ENCODE data around the gene PLA2G3. TPM values are rescaled to one million over a fixed set of nuclear protein-coding genes. Genes with fewer than 3 reads are reported as not detected.

Gene PLA2G3
- total and polyA plus RNA-seq, 2 donors (not counting 3 experiments of a cell fraction or from before 2014, with no cell fraction given), result 0.75 to 0.84 TPM

GRCh38 chr22:31089160-31090100 lies 50.9 kb downstream of the PLA2G3 start:
- Histone ChIP-seq H3K4me2 (ENCODE audit: insufficient read depth, low read length) (no peak overlapping the region), H3K9me3 (replicated peaks; ENCODE audit: control insufficient read depth, insufficient read depth, low read length) (no peaks in the 10 kb centered on the region), H3K36me3 (ENCODE audit: control insufficient read depth in 2 of 2, extremely low read depth in 1 of 2, insufficient read depth in 2 of 2, low read length in 2 of 2) (peaks cover 26 to 65% of the 10 kb centered on the region in 2 experiments), H3K79me2 (ENCODE audit: control insufficient read depth, insufficient read depth, low read length) (peaks cover 49% of the 10 kb centered on the region), H4K20me1 (replicated peaks; ENCODE audit: control insufficient read depth, extremely low read depth, insufficient read depth, low read length) (no peaks in the 10 kb centered on the region), H3K27ac (ENCODE audit: insufficient read depth, low read depth, low read length) (no peak overlapping the region), H3K27me3 (ENCODE audit: control insufficient read depth in 2 of 2, insufficient read depth in 2 of 2, low read length in 2 of 2) (no peaks in the 10 kb centered on the region), H3K9me1 (replicated peaks; ENCODE audit: control insufficient read depth, extremely low read depth, insufficient read depth, low read length) (no peaks in the 10 kb centered on the region), H3K4me1 (ENCODE audit: control insufficient read depth, extremely low read depth, insufficient read depth, low read length) (peaks cover 5% of the 10 kb centered on the region), H2AFZ (ENCODE audit: low read depth, low read length) (no peak overlapping the region), H3K4me3 (replicated peaks in 1 of 3; ENCODE audit: insufficient read depth in 1 of 3, low read depth in 1 of 3, low read length in 3 of 3) (no peak overlapping the region), H3K9ac (replicated peaks; ENCODE audit: extremely low read depth, insufficient read depth, low read length) (no peak overlapping the region)
- TF ChIP-seq EZH2 (IDR thresholded peaks at IDR 0.05; ENCODE audit: borderline replicate concordance, low read depth, low read length, severe bottlenecking) (no peak), CTCF (IDR thresholded peaks at IDR 0.05; ENCODE audit: extremely low read depth in 1 of 2, insufficient read depth in 1 of 2, low read depth in 1 of 2, low read length in 2 of 2) (peak; percentile 76 to 85), MAX (IDR thresholded peaks at IDR 0.05; ENCODE audit: insufficient read depth, insufficient read length) (no peak)
- FAIRE-seq (peak; percentile 38), DNase-seq (ENCODE audit: low read depth, low spot score) (peak; percentile 34)
- ChIA-PET CTCF (interaction anchor here (0.6 to 2.5 kb wide), 12 partner anchors 15 to 183 kb away, joined by 3 to 11 read pairs (median 4); partner anchors contain the start of gene SELENOM), POLR2A (no interaction called here)
- dilution Hi-C loops (cut with MboI; ENCODE audit: extremely low pct_ligation_motif_present, low sequenced_read_pairs) (no loop called here), intact Hi-C loops (cut with micrococcal nuclease) (loop anchor here (1.0 kb wide), 3 partner anchors 18 to 142 kb away; partner anchors contain the start of gene SELENOM)
- no TSS peak for BruUV-seq (replicated peaks)
